Astrocyte (in vitro differentiated cells and primary cell): ENCODE measurements around the gene STUM. TPM values are rescaled to one million over a fixed set of nuclear protein-coding genes. Genes with fewer than 3 reads are reported as not detected.

Experiments
- DNase-seq: peaks from one replicate; pipeline ENCODE4 v3.0.0-alpha.2; 2010; ENCODE audit warnings: low read depth
- FAIRE-seq: peaks from 2 replicates; lab custom pipeline; 2011; peaks lifted over from hg19 to GRCh38; lab: Jason Lieb, UNC
- H2AFZ ChIP-seq: 2 replicates; pipeline ENCODE4 v1.6.0; 2012; ENCODE audit warnings: low read depth, low read length, inconsistent platforms
- H3K27ac ChIP-seq: 2 replicates; pipeline ENCODE4 v1.5.1; 2011; ENCODE audit warnings: low read depth, low read length, inconsistent platforms
- H3K27me3 ChIP-seq: 2 replicates; pipeline ENCODE4 v1.6.0; 2011; ENCODE audit warnings: low read length, inconsistent platforms; ENCODE audit not compliant: insufficient read depth
- H3K36me3 ChIP-seq: 2 replicates; pipeline ENCODE4 v1.5.1; 2011; ENCODE audit warnings: low read length, inconsistent platforms; ENCODE audit not compliant: insufficient read depth
- H3K4me1 ChIP-seq: 2 replicates; pipeline ENCODE4 v1.5.1; 2011; ENCODE audit warnings: low read length, inconsistent platforms; ENCODE audit not compliant: insufficient read depth
- H3K4me2 ChIP-seq: 2 replicates; pipeline ENCODE4 v1.6.0; 2012; ENCODE audit warnings: low read length, inconsistent platforms
- H3K4me3 ChIP-seq: 2 replicates; pipeline ENCODE4 v1.5.1; 2011; ENCODE audit warnings: low read depth, mild to moderate bottlenecking, low read length, inconsistent platforms; ENCODE audit not compliant: insufficient read depth
- H3K79me2 ChIP-seq: 2 replicates; pipeline ENCODE4 v1.6.0; 2012; ENCODE audit warnings: mild to moderate bottlenecking, low read length, inconsistent platforms; ENCODE audit not compliant: insufficient read depth
- H3K9ac ChIP-seq: 2 replicates; pipeline ENCODE4 v1.6.0; 2012; ENCODE audit warnings: mild to moderate bottlenecking, low read length, inconsistent platforms
- H3K9me3 ChIP-seq: 2 replicates; pipeline ENCODE4 v1.5.1; 2012; ENCODE audit warnings: low read depth, mild to moderate bottlenecking, low read length, inconsistent platforms; ENCODE audit not compliant: insufficient read depth
- H4K20me1 ChIP-seq: 2 replicates; pipeline ENCODE4 v1.6.0; 2012; ENCODE audit warnings: low read length, inconsistent platforms; ENCODE audit not compliant: insufficient read depth
- H3K27ac Mint-ChIP-seq: one replicate; pipeline ENCODE4 v1.8.0; 2021; ENCODE audit warnings: mild to moderate bottlenecking, mixed read lengths; ENCODE audit not compliant: unreplicated experiment
- H3K27me3 Mint-ChIP-seq: one replicate; pipeline ENCODE4 v1.8.0; 2021; ENCODE audit warnings: low read depth, mixed read lengths; ENCODE audit not compliant: unreplicated experiment
- H3K36me3 Mint-ChIP-seq: one replicate; pipeline ENCODE4 v1.8.0; 2021; ENCODE audit warnings: low read depth, mixed read lengths; ENCODE audit not compliant: unreplicated experiment
- H3K4me1 Mint-ChIP-seq: one replicate; pipeline ENCODE4 v1.8.0; 2021; ENCODE audit warnings: low read depth, mixed read lengths; ENCODE audit not compliant: unreplicated experiment
- H3K4me3 Mint-ChIP-seq: one replicate; pipeline ENCODE4 v1.8.0; 2021; ENCODE audit warnings: mild to moderate bottlenecking, moderate library complexity, mixed read lengths; ENCODE audit not compliant: unreplicated experiment
- H3K9me3 Mint-ChIP-seq: one replicate; pipeline ENCODE4 v1.8.0; 2021; ENCODE audit warnings: mild to moderate bottlenecking, mixed read lengths; ENCODE audit not compliant: unreplicated experiment
- CTCF ChIP-seq: IDR thresholded peaks from 2 replicates; pipeline ENCODE4 v1.5.1; 2011; ENCODE audit warnings: low read depth, mild to moderate bottlenecking, inconsistent platforms, low read length, moderate library complexity; ENCODE audit not compliant: insufficient read depth
- EZH2 ChIP-seq: IDR thresholded peaks from 2 replicates; pipeline ENCODE4 v1.6.1; 2012; ENCODE audit warnings: mild to moderate bottlenecking, low read length, inconsistent platforms; ENCODE audit not compliant: insufficient read depth
- total RNA-seq: library from RNA; stranded (reverse); gene quantifications from 2 replicates; pipeline ENCODE4 v1.2.1, GENCODE V29; 2021

Gene STUM
- total RNA-seq, 1 donor from 2014 or later = not detected

- Histone ChIP-seq H3K4me2 (no peak overlapping the region), H3K4me3 (no peak overlapping the region), H2AFZ (no peak overlapping the region), H3K9ac (no peak overlapping the region), H3K9me3 (no peaks in the 10 kb centered on the region), H3K27ac (no peak overlapping the region), H3K36me3 (no peaks in the 10 kb centered on the region), H3K4me1 (no peaks in the 10 kb centered on the region), H4K20me1 (no peaks in the 10 kb centered on the region), H3K79me2 (no peaks in the 10 kb centered on the region), H3K27me3 (peaks cover 20% of the 10 kb centered on the region)
- no peak for FAIRE-seq
- TF ChIP-seq EZH2 (no peak), CTCF (no peak)
- Mint-ChIP-seq H3K4me1 (no peaks in the 10 kb centered on the region), H3K4me3 (no peak overlapping the region), H3K36me3 (no peaks in the 10 kb centered on the region), H3K27ac (no peak overlapping the region), H3K27me3 (peaks cover 32% of the 10 kb centered on the region), H3K9me3 (peaks cover 3% of the 10 kb centered on the region)
- DNase-seq = no peak
These were observed 7.3 kb upstream of the STUM start for GRCh38 chr1:226541231-226541630.

GRCh38 chr1:226541631-226542622, 6.6 kb upstream of the STUM start:
- Histone ChIP-seq H3K79me2 (no peaks in the 10 kb centered on the region), H3K27ac (no peak overlapping the region), H3K36me3 (no peaks in the 10 kb centered on the region), H3K4me3 (no peak overlapping the region), H4K20me1 (no peaks in the 10 kb centered on the region), H3K9me3 (no peaks in the 10 kb centered on the region), H3K4me1 (no peaks in the 10 kb centered on the region), H3K4me2 (no peak overlapping the region), H3K9ac (no peak overlapping the region), H2AFZ (no peak overlapping the region), H3K27me3 (peaks cover 24% of the 10 kb centered on the region)
- FAIRE-seq (no peak), DNase-seq (no peak)
- peaks cover 36% of the 10 kb centered on the region for H3K27me3 Mint-ChIP-seq
- no peaks in the 10 kb centered on the region for H3K36me3 Mint-ChIP-seq
- TF ChIP-seq EZH2 = no peak
- no peak for TF ChIP-seq CTCF
- peaks cover 3% of the 10 kb centered on the region for H3K9me3 Mint-ChIP-seq
- peaks cover under 1% of the 10 kb centered on the region for H3K4me1 Mint-ChIP-seq
- H3K4me3 Mint-ChIP-seq = no peak overlapping the region
- H3K27ac Mint-ChIP-seq = no peak overlapping the region
